Measurements from ENCODE around the gene PBXIP1. TPM values are rescaled to one million over a fixed set of nuclear protein-coding genes. Genes with fewer than 3 reads are reported as not detected.

Gene PBXIP1
- total and polyA plus RNA-seq, 2 of the 13 experiments (the other 11 are each of a cell fraction or from before 2014, with no cell fraction given) = 16.3 to 31.9 TPM

GRCh38 chr1:154974102-154974807 is 18.4 kb upstream of the PBXIP1 start, which contains the start of gene CKS1B (continued):
- TF ChIP-seq ZSCAN31 (CRISPR knock-in tag; IDR thresholded peaks at IDR 0.05; ENCODE audit: low read depth) = no peak
- no peak for TF ChIP-seq ZNF224 (CRISPR knock-in tag; IDR thresholded peaks at IDR 0.05)
- TF ChIP-seq ZNF326 (CRISPR knock-in tag; IDR thresholded peaks at IDR 0.05; ENCODE audit: borderline replicate concordance) = no peak
- no peak for TF ChIP-seq AHR (CRISPR knock-in tag; IDR thresholded peaks at IDR 0.05)
- no peak; the same call in 1 of the 2 replicates for TF ChIP-seq HNF1B (CRISPR knock-in tag; IDR thresholded peaks at IDR 0.05)
- peak; percentile 87 for TF ChIP-seq ZNF878 (CRISPR knock-in tag; IDR thresholded peaks at IDR 0.05)
- peak; percentile 40; the same call in 1 of the 2 replicates for TF ChIP-seq ZNF263 (CRISPR knock-in tag; IDR thresholded peaks at IDR 0.05)
- TF ChIP-seq TAF1 (CRISPR knock-in tag; IDR thresholded peaks at IDR 0.05) = peak; percentile 71; the same call in 1 of the 2 replicates
- no peak; the same call in 1 of the 2 replicates for TF ChIP-seq ZNF558 (CRISPR knock-in tag; IDR thresholded peaks at IDR 0.05; ENCODE audit: borderline replicate concordance)
- no peak for TF ChIP-seq ZNF556 (CRISPR knock-in tag; IDR thresholded peaks at IDR 0.05; ENCODE audit: borderline replicate concordance)
- no peak for TF ChIP-seq NFRKB (IDR thresholded peaks at IDR 0.05)
- peak; percentile 99 for TF ChIP-seq NFYC (CRISPR knock-in tag; IDR thresholded peaks at IDR 0.05)
- no peak for TF ChIP-seq ISL2 (CRISPR knock-in tag; IDR thresholded peaks at IDR 0.05)
- TF ChIP-seq BRD4 (CRISPR knock-in tag; IDR thresholded peaks at IDR 0.05) = no peak
- no peak for TF ChIP-seq DNMT3B (CRISPR knock-in tag; conservative IDR thresholded peaks at IDR 0.05)
- no peak for TF ChIP-seq NCOA1 (CRISPR knock-in tag; IDR thresholded peaks at IDR 0.05)
- TF ChIP-seq ZNF619 (CRISPR knock-in tag; IDR thresholded peaks at IDR 0.05) = no peak
- no peak; the same call in 1 of the 2 replicates for TF ChIP-seq ZNF788 (CRISPR knock-in tag; IDR thresholded peaks at IDR 0.05; ENCODE audit: borderline replicate concordance)
- no peak for TF ChIP-seq TRIM22 (IDR thresholded peaks at IDR 0.05)
- no peak for TF ChIP-seq ATM (IDR thresholded peaks at IDR 0.05; ENCODE audit: borderline replicate concordance)
- TF ChIP-seq ZNF646 (CRISPR knock-in tag; IDR thresholded peaks at IDR 0.05) = no peak
